ENCODE results near the gene SMIM41. TPM values are rescaled to one million over a fixed set of nuclear protein-coding genes. Genes with fewer than 3 reads are reported as not detected.

Gene SMIM41
- total RNA-seq, 1 experiment from 2014 or later: not detected

DNA sequence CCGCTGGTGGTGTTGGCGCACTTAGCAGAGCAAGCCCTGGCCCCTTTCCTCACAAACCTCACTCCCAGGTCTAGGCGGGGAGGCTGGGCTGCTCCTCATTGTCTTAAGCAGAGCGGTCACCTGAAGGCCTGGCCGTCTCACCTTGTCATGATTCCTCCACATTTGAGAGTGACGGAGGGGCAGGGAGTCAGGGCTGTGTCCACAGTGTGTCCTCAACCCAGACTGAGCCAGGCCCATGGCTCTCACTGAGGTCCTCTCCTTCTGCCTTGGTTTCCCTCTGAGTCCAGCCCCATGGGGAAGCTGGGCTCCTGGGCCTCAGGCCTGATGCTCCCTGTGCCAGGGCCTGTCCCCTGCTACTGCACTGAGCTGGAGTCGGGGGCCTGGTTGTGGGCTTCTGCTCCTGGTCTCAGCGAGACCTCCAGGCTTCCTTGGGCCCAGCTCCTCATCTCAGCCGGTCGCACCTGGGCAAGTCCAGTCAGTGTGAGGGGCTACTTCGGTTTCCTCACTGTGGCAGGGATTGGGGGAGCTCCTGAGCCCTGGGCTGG, 67.4 kb downstream of the SMIM41 start:
- peak overlapping the region; percentile 82 for H3K4me2 ChIP-seq (ENCODE audit: low read length)
- H2AFZ ChIP-seq (ENCODE audit: low read length): no peak overlapping the region
- POLR2A ChIA-PET (ENCODE audit: unreplicated experiment): interaction anchor here (0.5 to 2.8 kb wide), 21 partner anchors 45 to 1303 kb away, joined by 3 to 39 read pairs (median 6); partner anchors contain the start of genes ATG101, KRT8 and KRT80
- TF ChIP-seq EZH2phosphoT487 (IDR thresholded peaks at IDR 0.05; ENCODE audit: borderline replicate concordance, low read length) (no peak), EZH2 (IDR thresholded peaks at IDR 0.05; ENCODE audit: low read length, unreplicated experiment) (no peak)
- TF ChIP-seq, protein P1, sequence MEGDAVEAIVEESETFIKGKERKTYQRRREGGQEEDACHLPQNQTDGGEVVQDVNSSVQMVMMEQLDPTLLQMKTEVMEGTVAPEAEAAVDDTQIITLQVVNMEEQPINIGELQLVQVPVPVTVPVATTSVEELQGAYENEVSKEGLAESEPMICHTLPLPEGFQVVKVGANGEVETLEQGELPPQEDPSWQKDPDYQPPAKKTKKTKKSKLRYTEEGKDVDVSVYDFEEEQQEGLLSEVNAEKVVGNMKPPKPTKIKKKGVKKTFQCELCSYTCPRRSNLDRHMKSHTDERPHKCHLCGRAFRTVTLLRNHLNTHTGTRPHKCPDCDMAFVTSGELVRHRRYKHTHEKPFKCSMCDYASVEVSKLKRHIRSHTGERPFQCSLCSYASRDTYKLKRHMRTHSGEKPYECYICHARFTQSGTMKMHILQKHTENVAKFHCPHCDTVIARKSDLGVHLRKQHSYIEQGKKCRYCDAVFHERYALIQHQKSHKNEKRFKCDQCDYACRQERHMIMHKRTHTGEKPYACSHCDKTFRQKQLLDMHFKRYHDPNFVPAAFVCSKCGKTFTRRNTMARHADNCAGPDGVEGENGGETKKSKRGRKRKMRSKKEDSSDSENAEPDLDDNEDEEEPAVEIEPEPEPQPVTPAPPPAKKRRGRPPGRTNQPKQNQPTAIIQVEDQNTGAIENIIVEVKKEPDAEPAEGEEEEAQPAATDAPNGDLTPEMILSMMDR (conservative IDR thresholded peaks at IDR 0.05; ENCODE audit: low read depth, low read length): no peak
- H3F3A ChIP-seq (ENCODE audit: low read length, unreplicated experiment): peaks cover 5% of the 10 kb centered on the region
- DNase-seq: no peak
- H3K36me3 ChIP-seq (ENCODE audit: low read depth, low read length): no peaks in the 10 kb centered on the region
- H3K9ac ChIP-seq (ENCODE audit: low read length): peak overlapping the region; percentile 98
- intact Hi-C loops (cut with micrococcal nuclease): loop anchor here (5.0 kb wide), 2 partner anchors 295 to 725 kb away; no protein-coding TSS in a partner anchor
- H3K4me3 ChIP-seq (ENCODE audit: low read length): peak overlapping the region; percentile 58
- peaks cover 74% of the 10 kb centered on the region for H3K4me1 ChIP-seq (ENCODE audit: insufficient read depth, low read length)
- no peaks in the 10 kb centered on the region for H3K9me2 ChIP-seq (replicated peaks; ENCODE audit: low read length)
- ATAC-seq: no peak
- peak overlapping the region; percentile 100 for H3K27ac ChIP-seq (ENCODE audit: low read length)
- H3K79me2 ChIP-seq (ENCODE audit: low read length): peaks cover 25% of the 10 kb centered on the region
- H4K20me1 ChIP-seq (ENCODE audit: low read length): no peaks in the 10 kb centered on the region
- TSS peak; percentile 86 for BruUV-seq (replicated peaks)
- H3K27me3 ChIP-seq (ENCODE audit: low read length): no peaks in the 10 kb centered on the region
- H3K9me3 ChIP-seq (ENCODE audit: low read length): no peaks in the 10 kb centered on the region
- CTCF ChIA-PET: interaction anchor here (0.5 to 2.1 kb wide), 13 partner anchors 8 to 831 kb away, joined by 3 to 13 read pairs (median 4); partner anchors contain the start of gene KRT80

DNA sequence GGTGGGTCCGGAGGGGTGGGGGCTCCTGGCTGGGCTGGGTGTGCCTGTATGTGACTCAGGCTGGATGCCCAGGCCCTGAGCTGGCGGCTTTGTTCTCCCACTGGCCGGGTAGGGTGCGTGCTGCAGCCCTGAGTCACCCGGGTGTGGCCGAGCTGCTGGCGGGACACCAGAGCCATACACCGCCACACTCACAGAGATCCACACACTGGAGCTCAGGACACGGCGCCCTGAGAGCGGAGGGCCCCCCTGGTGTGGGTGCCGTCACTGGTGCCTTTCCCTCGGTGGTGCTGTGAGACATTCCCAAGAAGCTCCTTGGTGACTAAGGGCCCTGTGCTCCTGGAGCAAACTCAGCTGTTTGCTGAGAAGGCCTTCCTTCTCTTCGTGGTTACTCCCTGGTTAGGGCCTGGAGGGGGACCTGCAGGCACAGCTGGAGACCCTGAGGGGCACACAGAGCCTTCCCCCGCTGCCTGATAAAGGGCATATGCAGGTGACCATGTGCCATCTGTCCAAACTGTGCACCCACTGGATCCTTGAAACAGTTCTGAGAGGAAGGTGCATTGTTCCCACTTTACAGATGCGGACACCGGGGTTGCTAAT, 68.0 kb downstream of the SMIM41 start:
- peak overlapping the region; percentile 100 for H3K27ac ChIP-seq (ENCODE audit: low read length)
- no peak overlapping the region for H2AFZ ChIP-seq (ENCODE audit: low read length)
- H3K9me2 ChIP-seq (replicated peaks; ENCODE audit: low read length): no peaks in the 10 kb centered on the region
- peak; percentile 99 for DNase-seq
- no peaks in the 10 kb centered on the region for H3K36me3 ChIP-seq (ENCODE audit: low read depth, low read length)
- H3F3A ChIP-seq (ENCODE audit: low read length, unreplicated experiment): peaks cover 5% of the 10 kb centered on the region
- ChIA-PET CTCF (interaction anchor here (0.5 to 2.1 kb wide), 14 partner anchors 7 to 830 kb away, joined by 3 to 13 read pairs (median 4); partner anchors contain the start of gene KRT80), POLR2A (ENCODE audit: unreplicated experiment) (interaction anchor here (0.5 to 2.8 kb wide), 23 partner anchors 45 to 1302 kb away, joined by 3 to 39 read pairs (median 5); partner anchors contain the start of genes KRT8 and KRT80)
- H3K4me2 ChIP-seq (ENCODE audit: low read length): peak overlapping the region; percentile 82
- H3K4me3 ChIP-seq (ENCODE audit: low read length): no peak overlapping the region
- H3K4me1 ChIP-seq (ENCODE audit: insufficient read depth, low read length): peaks cover 78% of the 10 kb centered on the region
- no peaks in the 10 kb centered on the region for H3K27me3 ChIP-seq (ENCODE audit: low read length)
- H3K9ac ChIP-seq (ENCODE audit: low read length): peak overlapping the region; percentile 99
- H3K9me3 ChIP-seq (ENCODE audit: low read length): no peaks in the 10 kb centered on the region
- ATAC-seq: peak; percentile 57
- H4K20me1 ChIP-seq (ENCODE audit: low read length): no peaks in the 10 kb centered on the region
- TF ChIP-seq EZH2 (IDR thresholded peaks at IDR 0.05; ENCODE audit: low read length, unreplicated experiment) (no peak), EZH2phosphoT487 (IDR thresholded peaks at IDR 0.05; ENCODE audit: borderline replicate concordance, low read length) (no peak)
- TF ChIP-seq, protein P1 (conservative IDR thresholded peaks at IDR 0.05; ENCODE audit: low read depth, low read length): no peak
- H3K79me2 ChIP-seq (ENCODE audit: low read length): peaks cover 25% of the 10 kb centered on the region
- BruUV-seq (replicated peaks): TSS peak; percentile 96
- intact Hi-C loops (cut with micrococcal nuclease): loop anchor here (5.0 kb wide), 2 partner anchors 295 to 725 kb away; no protein-coding TSS in a partner anchor

Data from PC-3 (cell line).